Colonic mucosa (tissue), 4 donors: ENCODE results near the gene ASTN2. TPM values are rescaled to one million over a fixed set of nuclear protein-coding genes. Genes with fewer than 3 reads are reported as not detected.

Experiments used
- DNase-seq: peaks from one replicate; pipeline ENCODE4 v3.0.0-alpha.2; 2020
- H3K27ac ChIP-seq: fragments of 200-600 bp; one replicate; pipeline ENCODE4 v1.8.0; 2021
- H3K27me3 ChIP-seq: fragments of 200-600 bp; one replicate; pipeline ENCODE4 v1.8.0; 2021
- H3K36me3 ChIP-seq: fragments of 200-600 bp; one replicate; pipeline ENCODE4 v1.8.0; 2021
- H3K4me1 ChIP-seq: fragments of 200-600 bp; one replicate; pipeline ENCODE4 v1.8.0; 2021; ENCODE audit warnings: mild to moderate bottlenecking
- H3K4me3 ChIP-seq: fragments of 200-600 bp; one replicate; pipeline ENCODE4 v1.8.0; 2021
- H3K9ac ChIP-seq, 2 donors: one replicate each; pipeline ENCODE4 v1.7.0; 2013; ENCODE audit warnings: control low read depth in 2 of 2, low read depth in 2 of 2, low read length in 2 of 2
- H3K9me3 ChIP-seq: fragments of 200-600 bp; one replicate; pipeline ENCODE4 v1.8.0; 2021
- CTCF ChIP-seq: fragments of 200-600 bp; IDR thresholded peaks from one replicate; pipeline ENCODE4 v1.8.0; 2022; ENCODE audit warnings: antibody characterized with exemption, mild to moderate bottlenecking
- intact Hi-C: fragments of 100-400 bp; cut with DNase I; formaldehyde crosslinking; loops from one replicate; pipeline ENCODE4 v1.14.1; 2022
- total RNA-seq, 2 donors: library from RNA; stranded (reverse); fragmentation: NEBNext Ultra II Directional in 1 of 2; extraction: Animal tissue kit (Norgen Biotek cat#: 25700) in 1 of 2; gene quantifications; one replicate each; pipeline ENCODE4 v1.2.1, GENCODE V29; 2021
- donor health status: healthy.
- donor health status: DM: no; HTN: no; CAD: no.
- donor health status: DM: no; HTN: no; CAD: no.

The ASTN2 gene
- total RNA-seq, 2 donors from 2014 or later = 2.5 to 6.1 TPM

DNA sequence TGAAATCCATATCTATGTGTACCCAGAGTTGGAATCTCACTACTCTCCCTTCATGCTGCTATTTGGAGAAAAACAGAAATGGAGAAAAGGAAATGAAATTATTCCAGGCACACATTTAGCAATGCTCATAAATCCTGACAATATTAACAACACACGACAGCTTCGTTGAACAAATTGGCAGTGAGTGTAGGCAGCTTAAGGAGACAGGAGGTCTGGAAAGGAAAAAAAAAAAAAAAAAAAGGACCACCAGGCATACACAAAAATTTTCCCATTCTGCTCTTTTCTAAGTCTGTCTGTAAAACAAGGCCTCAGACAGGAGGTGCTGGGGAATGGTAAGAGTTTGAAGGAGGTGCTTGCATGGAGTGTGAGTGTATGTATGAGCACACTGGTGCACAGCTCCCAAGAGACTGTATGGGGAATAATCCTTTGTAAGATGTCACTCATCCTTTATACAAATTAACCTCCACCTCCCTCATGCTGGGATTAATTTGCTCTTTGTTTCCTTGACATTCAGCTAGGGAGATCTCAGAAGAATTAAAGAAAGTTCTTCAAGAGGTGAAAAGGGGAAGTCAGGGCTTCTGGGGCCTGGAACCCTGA, 78.9 kb downstream of the ASTN2 start:
- Histone ChIP-seq H3K27ac (no peak overlapping the region), H3K36me3 (no peaks in the 10 kb centered on the region), H3K4me1 (no peaks in the 10 kb centered on the region), H3K9ac (no peak overlapping the region), H3K27me3 (no peaks in the 10 kb centered on the region), H3K4me3 (no peak overlapping the region), H3K9me3 (no peaks in the 10 kb centered on the region)
- no peak for TF ChIP-seq CTCF
- DNase-seq = no peak
- intact Hi-C loops = no loop called here

DNA sequence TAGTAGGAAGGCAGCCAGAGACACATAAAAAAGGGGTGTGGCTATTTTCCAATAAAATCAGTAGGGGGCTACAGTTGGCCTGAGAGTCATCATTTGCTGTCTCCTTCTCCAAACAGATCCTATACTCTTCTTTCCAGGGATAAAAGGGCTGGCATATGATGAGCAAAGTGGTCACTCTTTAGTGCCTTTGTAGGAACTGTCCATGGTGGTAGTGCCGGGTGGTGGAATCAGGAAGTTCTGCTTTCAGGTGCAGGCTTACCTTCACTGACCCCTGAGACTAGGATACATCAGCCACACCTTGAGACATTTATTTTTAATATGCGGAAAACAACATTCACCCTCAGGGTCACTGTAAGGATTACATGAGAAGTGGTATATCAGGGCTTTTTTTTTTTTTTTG, 80.8 kb downstream of the ASTN2 start:
- no peak overlapping the region for H3K27ac ChIP-seq
- no peaks in the 10 kb centered on the region for H3K27me3 ChIP-seq
- no peaks in the 10 kb centered on the region for H3K9me3 ChIP-seq
- H3K36me3 ChIP-seq = no peaks in the 10 kb centered on the region
- DNase-seq = no peak
- intact Hi-C loops = no loop called here
- H3K4me3 ChIP-seq = no peak overlapping the region
- no peak for TF ChIP-seq CTCF
- no peak overlapping the region for H3K9ac ChIP-seq
- no peaks in the 10 kb centered on the region for H3K4me1 ChIP-seq

GRCh38 chr9:117325831-117326230, 89.0 kb downstream of the ASTN2 start:
- no peak for TF ChIP-seq CTCF
- H3K27ac ChIP-seq = no peak overlapping the region
- no peaks in the 10 kb centered on the region for H3K4me1 ChIP-seq
- no peaks in the 10 kb centered on the region for H3K36me3 ChIP-seq
- DNase-seq = no peak
- intact Hi-C loops = no loop called here
- H3K27me3 ChIP-seq = no peaks in the 10 kb centered on the region
- H3K9ac ChIP-seq = no peak overlapping the region
- H3K9me3 ChIP-seq = no peaks in the 10 kb centered on the region
- H3K4me3 ChIP-seq = no peak overlapping the region

DNA sequence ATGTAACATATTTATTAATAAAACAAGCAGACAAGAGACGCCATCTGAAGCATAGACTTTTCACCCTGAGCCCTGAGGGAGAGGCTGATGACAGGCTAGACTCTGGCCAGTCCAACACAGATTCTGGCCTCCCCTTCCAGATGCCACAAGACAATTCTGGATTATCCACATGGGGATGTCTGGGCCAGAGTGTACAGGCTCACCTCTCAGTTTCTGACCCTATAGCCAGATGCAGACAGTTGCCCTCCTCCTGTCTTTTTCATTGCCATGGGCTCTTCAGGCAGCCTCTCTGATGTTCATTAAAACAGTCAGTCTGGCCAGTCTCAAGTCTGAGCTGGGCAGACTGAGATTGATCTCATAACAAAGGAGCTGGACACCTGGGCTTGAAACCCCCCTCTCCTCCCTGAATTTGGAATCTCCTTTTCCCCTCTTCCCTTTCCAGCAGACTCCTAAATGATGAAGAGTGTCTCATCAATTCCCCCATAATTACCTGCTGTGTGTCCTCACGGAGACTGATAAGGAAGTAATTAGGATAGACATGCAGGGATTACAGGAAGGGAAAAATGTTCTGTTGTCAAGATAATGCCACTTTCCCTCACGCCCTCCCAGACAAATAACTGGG, 89.6 kb downstream of the ASTN2 start:
- Histone ChIP-seq H3K27ac (no peak overlapping the region), H3K36me3 (no peaks in the 10 kb centered on the region), H3K4me3 (no peak overlapping the region), H3K27me3 (no peaks in the 10 kb centered on the region), H3K9ac (no peak overlapping the region), H3K4me1 (no peaks in the 10 kb centered on the region), H3K9me3 (no peaks in the 10 kb centered on the region)
- no peak for DNase-seq
- intact Hi-C loops = no loop called here
- no peak for TF ChIP-seq CTCF

GRCh38 chr9:117323390-117323789, 91.5 kb downstream of the ASTN2 start:
- intact Hi-C loops = no loop called here
- no peaks in the 10 kb centered on the region for H3K9me3 ChIP-seq
- H3K4me3 ChIP-seq = no peak overlapping the region
- H3K27me3 ChIP-seq = no peaks in the 10 kb centered on the region
- H3K36me3 ChIP-seq = no peaks in the 10 kb centered on the region
- H3K27ac ChIP-seq = no peak overlapping the region
- TF ChIP-seq CTCF = no peak
- no peak overlapping the region for H3K9ac ChIP-seq
- DNase-seq = no peak
- no peaks in the 10 kb centered on the region for H3K4me1 ChIP-seq
